H1 (cell line): ENCODE results near the gene CYP2J2. TPM values are rescaled to one million over a fixed set of nuclear protein-coding genes. Genes with fewer than 3 reads are reported as not detected.

ENCODE experiments used
- CTCF ChIA-PET: fragments of 300-600 bp; sonication (Branson Sonifier 250); formaldehyde crosslinking; loops from one replicate; lab custom pipeline; 2021; ENCODE audit not compliant: partially characterized antibody; lab: Charles Lee
- POLR2A ChIA-PET: fragments of 300-600 bp; sonication (Branson Sonifier 250); formaldehyde crosslinking; loops from one replicate; lab custom pipeline; 2021; ENCODE audit warnings: inconsistent platforms; ENCODE audit not compliant: partially characterized antibody; lab: Charles Lee
- DNase-seq, 2 experiments: peaks; one replicate each; pipeline versions ENCODE4 v3.0.0 to v3.0.0-alpha.2; 2010 to 2022; ENCODE audit warnings: low spot score in 2 of 2, low read depth in 1 of 2, mixed read lengths in 1 of 2
- FAIRE-seq: peaks from 2 replicates; lab custom pipeline; 2011; peaks lifted over from hg19 to GRCh38; lab: Jason Lieb, UNC
- H2AFZ ChIP-seq: 2 replicates; pipeline ENCODE4 v1.8.1; 2012; ENCODE audit warnings: low read length, inconsistent platforms
- H2AK5ac ChIP-seq: 2 replicates; pipeline ENCODE4 v1.6.1; 2013; ENCODE audit warnings: low read depth, low read length
- H2BK120ac ChIP-seq: replicated peaks from 2 replicates; pipeline ENCODE3; 2013; ENCODE audit warnings: low read depth, low read length, inconsistent platforms
- H2BK12ac ChIP-seq: 2 replicates; pipeline ENCODE4 v1.6.1; 2013; ENCODE audit warnings: low read depth, low read length
- H2BK15ac ChIP-seq: 2 replicates; pipeline ENCODE4 v1.6.1; 2013; ENCODE audit warnings: low read length
- H2BK20ac ChIP-seq: 2 replicates; pipeline ENCODE4 v1.6.1; 2013; ENCODE audit warnings: low read length
- H2BK5ac ChIP-seq: 2 replicates; pipeline ENCODE4 v1.6.1; 2013; ENCODE audit warnings: low read depth, low read length
- H3K14ac ChIP-seq: 2 replicates; pipeline ENCODE4 v1.6.1; 2013; ENCODE audit warnings: inconsistent platforms; ENCODE audit not compliant: insufficient read length
- H3K18ac ChIP-seq: 2 replicates; pipeline ENCODE4 v1.6.1; 2013; ENCODE audit warnings: low read length; ENCODE audit errors: extremely low read depth
- H3K23ac ChIP-seq: 2 replicates; pipeline ENCODE4 v1.6.1; 2013; ENCODE audit warnings: inconsistent platforms; ENCODE audit not compliant: insufficient read length
- H3K23me2 ChIP-seq: 2 replicates; pipeline ENCODE4 v1.6.1; 2013; ENCODE audit warnings: low read depth, low read length
- H3K27ac ChIP-seq: 2 replicates; pipeline ENCODE4 v1.6.1; 2011; ENCODE audit warnings: low read depth, low read length, inconsistent platforms
- H3K27me3 ChIP-seq, 4 experiments: replicated peaks in 1 of 4; 1 replicate in 1 of 4; 2 replicates in 3 of 4; pipeline versions ENCODE4 v1.6.1 to v1.8.1; 2011 to 2013; ENCODE audit warnings: low read length in 3 of 4, mild to moderate bottlenecking in 3 of 4, inconsistent platforms in 2 of 4, mixed read lengths in 2 of 4, moderate library complexity in 1 of 4; ENCODE audit not compliant: control insufficient read depth in 3 of 4, insufficient read depth in 3 of 4; ENCODE audit errors: extremely low read depth in 1 of 4
- H3K36me3 ChIP-seq, 4 experiments: 2 replicates each; pipeline versions ENCODE4 v1.6.1 to v1.8.1; 2011 to 2013; ENCODE audit warnings: mild to moderate bottlenecking in 4 of 4, low read length in 3 of 4, moderate library complexity in 2 of 4, control low read depth in 1 of 4, inconsistent platforms in 1 of 4; ENCODE audit not compliant: insufficient read depth in 4 of 4, control insufficient read depth in 2 of 4
- H3K4ac ChIP-seq: replicated peaks from 2 replicates; pipeline ENCODE3; 2013; ENCODE audit warnings: low read length, low read depth, mixed read lengths, inconsistent platforms; ENCODE audit not compliant: insufficient read length
- H3K4me1 ChIP-seq, 4 experiments: replicated peaks in 1 of 4; 1 replicate in 1 of 4; 2 replicates in 3 of 4; pipeline versions ENCODE4 v1.6.1 to v1.8.1; 2011 to 2013; ENCODE audit warnings: low read length in 3 of 4, inconsistent platforms in 2 of 4, mixed read lengths in 1 of 4; ENCODE audit not compliant: insufficient read depth in 4 of 4, control insufficient read depth in 3 of 4
- H3K4me2 ChIP-seq, 2 experiments: 2 replicates each; pipeline versions ENCODE4 v1.6.1 to v1.8.1; 2011 to 2013; ENCODE audit warnings: low read depth in 2 of 2, low read length in 2 of 2, control low read depth in 1 of 2, inconsistent platforms in 1 of 2, mild to moderate bottlenecking in 1 of 2; ENCODE audit not compliant: insufficient read depth in 1 of 2
- H3K4me3 ChIP-seq, 4 experiments: fragments of 200-600, 300-600 bp in 1 of 4; sonication (generic), shearing (Covaris generic), sonication (Bioruptor Twin) in 1 of 4; 2 replicates each; pipeline versions ENCODE4 v1.5.1 to v1.8.1; 2011 to 2016; ENCODE audit warnings: low read length in 4 of 4, low read depth in 3 of 4, control low read depth in 2 of 4, inconsistent platforms in 2 of 4, mild to moderate bottlenecking in 2 of 4, mixed read lengths in 1 of 4, moderate library complexity in 1 of 4; ENCODE audit not compliant: insufficient read depth in 2 of 4; ENCODE audit errors: extremely low read depth in 1 of 4
- H3K56ac ChIP-seq: replicated peaks from 2 replicates; pipeline ENCODE3; 2013; ENCODE audit warnings: low read depth, mild to moderate bottlenecking, mixed read lengths, low read length, inconsistent platforms; ENCODE audit not compliant: insufficient read length
- H3K79me1 ChIP-seq: 2 replicates; pipeline ENCODE4 v1.6.1; 2013; ENCODE audit warnings: low read depth, low read length, control low read depth
- H3K79me2 ChIP-seq, 2 experiments: 2 replicates each; pipeline versions ENCODE4 v1.6.1 to v1.8.1; 2012 to 2013; ENCODE audit warnings: low read length in 2 of 2, mild to moderate bottlenecking in 2 of 2, inconsistent platforms in 1 of 2; ENCODE audit not compliant: insufficient read depth in 2 of 2, control insufficient read depth in 1 of 2
- H3K9ac ChIP-seq, 4 experiments: replicated peaks in 1 of 4; 1 replicate in 1 of 4; 2 replicates in 3 of 4; pipeline versions ENCODE4 v1.6.1 to v1.8.1; 2011 to 2013; ENCODE audit warnings: low read depth in 3 of 4, low read length in 3 of 4, control low read depth in 2 of 4, mild to moderate bottlenecking in 2 of 4, moderate library complexity in 2 of 4, inconsistent platforms in 1 of 4; ENCODE audit errors: extremely low read depth in 1 of 4
- H3K9me3 ChIP-seq, 2 experiments: 2 replicates each; pipeline versions ENCODE4 v1.6.1 to v1.8.1; 2012 to 2013; ENCODE audit warnings: mild to moderate bottlenecking in 2 of 2, moderate library complexity in 2 of 2, control low read depth in 1 of 2, inconsistent platforms in 1 of 2, low read depth in 1 of 2, low read length in 1 of 2, mixed read lengths in 1 of 2; ENCODE audit not compliant: insufficient read depth in 2 of 2
- H4K20me1 ChIP-seq, 2 experiments: replicated peaks in 1 of 2; 2 replicates each; pipeline versions ENCODE3 to v1.8.1; 2011 to 2013; ENCODE audit warnings: inconsistent platforms in 2 of 2, low read length in 2 of 2, mild to moderate bottlenecking in 1 of 2; ENCODE audit not compliant: insufficient read depth in 2 of 2, control insufficient read depth in 1 of 2
- H4K5ac ChIP-seq: 2 replicates; pipeline ENCODE4 v1.6.1; 2013; ENCODE audit warnings: low read length, low read depth, mixed read lengths, inconsistent platforms; ENCODE audit not compliant: insufficient read length
- H4K8ac ChIP-seq: 2 replicates; pipeline ENCODE4 v1.8.0; 2013; ENCODE audit warnings: mild to moderate bottlenecking, moderate library complexity, low read length, inconsistent platforms; ENCODE audit not compliant: insufficient read depth; ENCODE audit errors: extremely low read depth
- H4K91ac ChIP-seq: replicated peaks from 2 replicates; pipeline ENCODE3; 2013; ENCODE audit warnings: low read length, mixed read lengths, inconsistent platforms; ENCODE audit not compliant: insufficient read length
- WGBS, 2 experiments: shearing (Covaris generic) in 1 of 2; methylation state at CpG; one replicate each; pipeline versions ENCODE4 v1.1.6 to v1.1.7; 2013 to 2015; ENCODE audit warnings: low lambda C conversion rate in 2 of 2, mixed read lengths in 2 of 2, inconsistent platforms in 1 of 2, low coverage in 1 of 2, missing lambda C conversion rate in 1 of 2; ENCODE audit not compliant: insufficient replicate concordance in 2 of 2, insufficient coverage in 1 of 2, insufficient read length in 1 of 2; ENCODE audit errors: extremely low coverage in 1 of 2, missing lambda C conversion rate in 1 of 2; 5-methylcytosine and 5-hydroxymethylcytosine counted together
- polyA plus RNA-seq, 7 experiments: library from polyadenylated mRNA; depleted of rRNA in 3 of 7; stranded (reverse) in 5 of 7; unstranded in 2 of 7; fragments of >200 nt in 5 of 7; fragments of 200-250 nt in 2 of 7; gene quantifications; 1 replicate in 5 of 7; 2 replicates in 1 of 7; 4 replicates in 1 of 7; pipeline versions ENCODE4 v1.2.1 to v1.2.3, GENCODE V29; 2011 to 2013; ENCODE audit warnings: missing spikeins in 2 of 7, mixed read lengths in 2 of 7
- total RNA-seq: library from RNA; stranded (reverse); fragmentation: NEBNext Ultra II Directional; extraction: Animal tissue kit (Norgen Biotek cat#: 25700); gene quantifications from 2 replicates; pipeline ENCODE4 v1.2.1, GENCODE V29; 2021

The CYP2J2 gene
- total and polyA plus RNA-seq, 2 of the 8 experiments (the other 6 are each of a cell fraction or from before 2014, with no cell fraction given), result 0.59 to 2.1 TPM

DNA sequence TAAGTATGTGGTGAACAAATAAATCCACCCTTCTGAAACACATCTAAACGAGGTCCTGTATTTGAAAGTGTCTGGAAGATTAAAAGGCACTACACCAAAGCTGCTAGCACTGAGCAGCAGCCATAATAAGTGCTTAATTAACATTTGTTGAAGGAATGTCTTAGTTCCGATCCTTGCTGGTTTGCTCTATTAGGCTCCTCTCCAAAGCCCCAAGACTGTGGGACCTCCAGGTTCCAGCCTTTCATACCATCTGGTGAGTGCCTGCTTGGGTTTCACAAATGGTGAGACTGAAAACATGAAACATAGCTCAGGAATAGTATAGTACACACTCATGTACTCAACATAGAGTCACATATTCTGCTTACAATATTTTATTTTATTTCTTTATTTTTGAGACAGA, 640 bp upstream of the CYP2J2 start:
- H2BK20ac ChIP-seq, result no peak overlapping the region
- H2AK5ac ChIP-seq, result no peak overlapping the region
- no peaks in the 10 kb centered on the region for H4K20me1 ChIP-seq
- no peak overlapping the region for H3K9ac ChIP-seq
- H3K27ac ChIP-seq, result no peak overlapping the region
- peaks cover 2 to 19% (median 12%) of the 10 kb centered on the region in 4 experiments for H3K27me3 ChIP-seq
- H2BK120ac ChIP-seq, result no peak overlapping the region
- peaks cover 3% of the 10 kb centered on the region; the same call in 1 of the 2 replicates for H3K23me2 ChIP-seq
- no peaks in the 10 kb centered on the region for H3K9me3 ChIP-seq
- H4K91ac ChIP-seq, result no peak overlapping the region
- H3K4ac ChIP-seq, result no peak overlapping the region
- no peak overlapping the region for H4K5ac ChIP-seq
- H2AFZ ChIP-seq, result peak overlapping the region; percentile 84; the same call in 1 of the 2 replicates
- no peak overlapping the region for H3K23ac ChIP-seq
- no peak overlapping the region for H3K18ac ChIP-seq
- no peak overlapping the region for H3K56ac ChIP-seq
- no peaks in the 10 kb centered on the region for H3K79me2 ChIP-seq
- POLR2A ChIA-PET, result no interaction called here
- H3K4me2 ChIP-seq, result peak overlapping the region; percentile 62 to 82; a peak in 3 of 4 replicates
- no peak overlapping the region for H2BK15ac ChIP-seq
- FAIRE-seq (peak; percentile 55), DNase-seq (no peak)
- H3K4me1 ChIP-seq, result no peaks in the 10 kb centered on the region
- H3K4me3 ChIP-seq, result peak overlapping the region in 2 of 4 experiments; percentile 29 to 72; a peak in 3 of 8 replicates
- CTCF ChIA-PET, result interaction anchor here (1.1 to 2.4 kb wide), 4 partner anchors 17 to 47 kb away, joined by 3 to 12 read pairs (median 4); no protein-coding TSS in a partner anchor
- no peak overlapping the region for H2BK12ac ChIP-seq
- no peaks in the 10 kb centered on the region for H3K36me3 ChIP-seq
- no peak overlapping the region for H3K14ac ChIP-seq
- no peaks in the 10 kb centered on the region for H3K79me1 ChIP-seq
- no peak overlapping the region for H2BK5ac ChIP-seq
- no peak overlapping the region for H4K8ac ChIP-seq
- WGBS, 2 experiments, result 72% methylated on average over 2 of the region's 2 CpGs; no CpG with 5 or more reads in 1 of the 2 experiments
